HG02970 (cell line): ENCODE data around the gene HOGA1.
"Not testable (repeated sequence)": the region's sequence is repeated elsewhere in the genome, so short reads cannot be mapped to it uniquely, and the experiment has no call there.

Experiments
- ATAC-seq: cut with Tn5 transposase; IDR thresholded peaks from one replicate; pipeline ENCODE4 v1.9.1; 2021; ENCODE audit warnings: mild to moderate bottlenecking, moderate library complexity, moderate number of reproducible peaks; ENCODE audit not compliant: unreplicated experiment, low FRiP score

HOGA1 gene

GRCh38 chr10:97642471-97643159 is 58.4 kb downstream of the HOGA1 start:
- not testable (repeated sequence) for ATAC-seq

- no peak for ATAC-seq
Measured at GRCh38 chr10:97643441-97643985, 59.3 kb downstream of the HOGA1 start.

GRCh38 chr10:97644936-97645335 is 60.7 kb downstream of the HOGA1 start:
- no peak for ATAC-seq

GRCh38 chr10:97647556-97647955 is 63.4 kb downstream of the HOGA1 start:
- ATAC-seq = no peak

- ATAC-seq = no peak
Measured at GRCh38 chr10:97648562-97649404, 64.6 kb downstream of the HOGA1 start.

- ATAC-seq = not testable (repeated sequence)
Measured at GRCh38 chr10:97649405-97649750, 65.2 kb downstream of the HOGA1 start.

- ATAC-seq = no peak
Measured at GRCh38 chr10:97650726-97651125, 66.5 kb downstream of the HOGA1 start.

- no peak for ATAC-seq
Measured at GRCh38 chr10:97651773-97652172, 67.6 kb downstream of the HOGA1 start.

- no peak for ATAC-seq
Measured at GRCh38 chr10:97656777-97657176, 72.6 kb downstream of the HOGA1 start.

GRCh38 chr10:97659589-97659988 is 75.4 kb downstream of the HOGA1 start:
- no peak for ATAC-seq
